ENCODE measurements around the gene ILKAP.

ILKAP gene

GRCh38 chr2:238231251-238231793, 27.8 kb upstream of the ILKAP start:
- ATAC-seq (ENCODE audit: insufficient read depth, low read depth) (no peak), DNase-seq (no peak)
- no peaks in the 10 kb centered on the region for H3K9me3 ChIP-seq (ENCODE audit: insufficient read depth, low read length, severe bottlenecking)
- no peak overlapping the region for H3K4me2 ChIP-seq (ENCODE audit: insufficient read depth, low read length)
- 0 out of 2 replicates have a peak, but pooled peaks cover 6% of the 10 kb centered on the region for H4K20me1 ChIP-seq (ENCODE audit: insufficient read depth, low read length)
- TF ChIP-seq CTCF (IDR thresholded peaks at IDR 0.05; ENCODE audit: borderline replicate concordance, extremely low read depth, low read length, poor library complexity, severe bottlenecking) = no peak
- TF ChIP-seq EZH2 (IDR thresholded peaks at IDR 0.05; ENCODE audit: borderline replicate concordance, low read depth, low read length, severe bottlenecking) = no peak
- H3K27me3 ChIP-seq (ENCODE audit: insufficient read depth, low read length, poor library complexity) = peaks cover 3% of the 10 kb centered on the region
- H3K27ac ChIP-seq (ENCODE audit: low read length) = no peak overlapping the region
- no peaks in the 10 kb centered on the region for H3K36me3 ChIP-seq (ENCODE audit: insufficient read depth, low read length)
- no peak overlapping the region for H3K9ac ChIP-seq (ENCODE audit: low read depth, low read length)
- H3K4me3 ChIP-seq (ENCODE audit: low read depth in 1 of 2, low read length in 2 of 2) = no peak overlapping the region
- H3K4me1 ChIP-seq (ENCODE audit: insufficient read depth, low read length) = peaks cover 5% of the 10 kb centered on the region
- H2AFZ ChIP-seq (ENCODE audit: low read depth, low read length) = no peak overlapping the region
- H3K79me2 ChIP-seq (ENCODE audit: insufficient read depth, low read length) = no peaks in the 10 kb centered on the region

- no peak overlapping the region for H3K27ac ChIP-seq (ENCODE audit: low read length)
- H3K9me3 ChIP-seq (ENCODE audit: insufficient read depth, low read length, severe bottlenecking) = no peaks in the 10 kb centered on the region
- H2AFZ ChIP-seq (ENCODE audit: low read depth, low read length) = no peak overlapping the region
- ATAC-seq (ENCODE audit: insufficient read depth, low read depth) (no peak), DNase-seq (no peak)
- H3K4me1 ChIP-seq (ENCODE audit: insufficient read depth, low read length) = peaks cover 5% of the 10 kb centered on the region
- no peak overlapping the region for H3K9ac ChIP-seq (ENCODE audit: low read depth, low read length)
- TF ChIP-seq CTCF (IDR thresholded peaks at IDR 0.05; ENCODE audit: borderline replicate concordance, extremely low read depth, low read length, poor library complexity, severe bottlenecking) (no peak), EZH2 (IDR thresholded peaks at IDR 0.05; ENCODE audit: borderline replicate concordance, low read depth, low read length, severe bottlenecking) (no peak)
- H3K79me2 ChIP-seq (ENCODE audit: insufficient read depth, low read length) = no peaks in the 10 kb centered on the region
- no peak overlapping the region for H3K4me3 ChIP-seq (ENCODE audit: low read depth in 1 of 2, low read length in 2 of 2)
- H3K36me3 ChIP-seq (ENCODE audit: insufficient read depth, low read length) = no peaks in the 10 kb centered on the region
- H4K20me1 ChIP-seq (ENCODE audit: insufficient read depth, low read length) = 0 out of 2 replicates have a peak, but pooled peaks cover 6% of the 10 kb centered on the region
- peaks cover 3% of the 10 kb centered on the region for H3K27me3 ChIP-seq (ENCODE audit: insufficient read depth, low read length, poor library complexity)
- no peak overlapping the region for H3K4me2 ChIP-seq (ENCODE audit: insufficient read depth, low read length)
These were observed 27.2 kb upstream of the ILKAP start for GRCh38 chr2:238230699-238231098.

- no peak for ATAC-seq (ENCODE audit: insufficient read depth, low read depth)
- no peaks in the 10 kb centered on the region for H3K79me2 ChIP-seq (ENCODE audit: insufficient read depth, low read length)
- no peaks in the 10 kb centered on the region for H3K9me3 ChIP-seq (ENCODE audit: insufficient read depth, low read length, severe bottlenecking)
- no peak overlapping the region for H3K9ac ChIP-seq (ENCODE audit: low read depth, low read length)
- no peak overlapping the region for H2AFZ ChIP-seq (ENCODE audit: low read depth, low read length)
- H3K27ac ChIP-seq (ENCODE audit: low read length) = no peak overlapping the region
- no peak overlapping the region for H3K4me2 ChIP-seq (ENCODE audit: insufficient read depth, low read length)
- H3K27me3 ChIP-seq (ENCODE audit: insufficient read depth, low read length, poor library complexity) = peaks cover 3% of the 10 kb centered on the region
- DNase-seq = no peak
- H3K36me3 ChIP-seq (ENCODE audit: insufficient read depth, low read length) = no peaks in the 10 kb centered on the region
- no peak overlapping the region for H3K4me3 ChIP-seq (ENCODE audit: low read depth in 1 of 2, low read length in 2 of 2)
- 0 out of 2 replicates have a peak, but pooled peaks cover 6% of the 10 kb centered on the region for H4K20me1 ChIP-seq (ENCODE audit: insufficient read depth, low read length)
- H3K4me1 ChIP-seq (ENCODE audit: insufficient read depth, low read length) = no peaks in the 10 kb centered on the region
- TF ChIP-seq EZH2 (IDR thresholded peaks at IDR 0.05; ENCODE audit: borderline replicate concordance, low read depth, low read length, severe bottlenecking) (no peak), CTCF (IDR thresholded peaks at IDR 0.05; ENCODE audit: borderline replicate concordance, extremely low read depth, low read length, poor library complexity, severe bottlenecking) (no peak)
These were observed 25.2 kb upstream of the ILKAP start for GRCh38 chr2:238228700-238229099.

Data from DND-41 (cell line).